SK-N-SH treated with all-trans-retinoic acid at 6 μM for 48 hours (cell line): Measurements from ENCODE around the gene FARS2.

Experiments used
- ATAC-seq: fragments of 200-7000 bp; cut with Tn5 transposase; 3 replicates; pipeline ENCODE4 v1.9.1; 2020; ENCODE audit warnings: mild to moderate bottlenecking, moderate library complexity
- ARNTL ChIP-seq: fragments of 450-650 bp; formaldehyde crosslinking; IDR thresholded peaks from 2 replicates; pipeline ENCODE4 v1.5.0; 2020; ENCODE audit warnings: low read depth, mild to moderate bottlenecking, moderate library complexity, borderline replicate concordance
- BACH2 ChIP-seq: fragments of 250-450 bp; sonication (Bioruptor Pico); IDR thresholded peaks from 2 replicates; pipeline ENCODE4 v1.9.0; 2021; ENCODE audit warnings: mild to moderate bottlenecking, borderline replicate concordance
- CREB5 ChIP-seq: fragments of 250-450 bp; sonication (Bioruptor Pico); IDR thresholded peaks from 2 replicates; pipeline ENCODE4 v1.5.1; 2020; ENCODE audit warnings: low read depth, mild to moderate bottlenecking, moderate library complexity
- CSDC2 ChIP-seq: fragments of 250-450 bp; sonication (Bioruptor Pico); IDR thresholded peaks from 2 replicates; pipeline ENCODE4 v1.5.0; 2020; ENCODE audit warnings: mild to moderate bottlenecking, moderate library complexity
- CSRNP3 ChIP-seq: fragments of 250-450 bp; sonication (Bioruptor Pico); IDR thresholded peaks from 2 replicates; pipeline ENCODE4 v1.5.1; 2021; ENCODE audit warnings: mild to moderate bottlenecking, moderate library complexity
- ESRRG ChIP-seq: fragments of 250-450 bp; sonication (Bioruptor Pico); IDR thresholded peaks from 2 replicates; pipeline ENCODE4 v1.6.1; 2021; ENCODE audit warnings: mild to moderate bottlenecking
- GLIS3 ChIP-seq: fragments of 250-450 bp; sonication (Bioruptor Pico); IDR thresholded peaks from 2 replicates; pipeline ENCODE4 v1.5.0; 2020; ENCODE audit warnings: mild to moderate bottlenecking, moderate library complexity
- ISL1 ChIP-seq: fragments of 250-450 bp; sonication (Bioruptor Pico); IDR thresholded peaks from 2 replicates; pipeline ENCODE4 v2.1.2; 2022; ENCODE audit warnings: mild to moderate bottlenecking, moderate library complexity
- OSR1 ChIP-seq: fragments of 250-450 bp; sonication (Bioruptor Pico); IDR thresholded peaks from 2 replicates; pipeline ENCODE4 v1.8.0; 2022; ENCODE audit warnings: moderate library complexity, mild to moderate bottlenecking, inconsistent platforms
- PATZ1 ChIP-seq: fragments of 250-450 bp; sonication (Bioruptor Pico); IDR thresholded peaks from 2 replicates; pipeline ENCODE4 v1.8.0; 2020; ENCODE audit warnings: mild to moderate bottlenecking, moderate library complexity, borderline replicate concordance
- PPARA ChIP-seq: fragments of 250-450 bp; sonication (Bioruptor Pico); IDR thresholded peaks from 2 replicates; pipeline ENCODE4 v1.5.0; 2020; ENCODE audit warnings: mild to moderate bottlenecking, borderline replicate concordance
- RARB ChIP-seq: fragments of 250-450 bp; sonication (Bioruptor Pico); IDR thresholded peaks from 2 replicates; pipeline ENCODE4 v1.8.0; 2021; ENCODE audit warnings: mild to moderate bottlenecking, moderate library complexity
- SNAI2 ChIP-seq: fragments of 250-450 bp; sonication (Bioruptor Pico); IDR thresholded peaks from 2 replicates; pipeline ENCODE4 v1.5.0; 2020; ENCODE audit warnings: mild to moderate bottlenecking, moderate library complexity
- TOX ChIP-seq: fragments of 250-450 bp; sonication (Bioruptor Pico); IDR thresholded peaks from 2 replicates; pipeline ENCODE4 v1.8.0; 2021; ENCODE audit warnings: mild to moderate bottlenecking, moderate library complexity, borderline replicate concordance
- TSHZ2 ChIP-seq: fragments of 250-450 bp; sonication (Bioruptor Pico); IDR thresholded peaks from 2 replicates; pipeline ENCODE4 v1.5.0; 2020; ENCODE audit warnings: mild to moderate bottlenecking, moderate library complexity
- ZC3H10 ChIP-seq: fragments of 250-450 bp; sonication (Bioruptor Pico); IDR thresholded peaks from 2 replicates; pipeline ENCODE4 v1.5.1; 2021; ENCODE audit warnings: mild to moderate bottlenecking, moderate library complexity
- ZFP3 ChIP-seq: fragments of 250-450 bp; sonication (Bioruptor Pico); IDR thresholded peaks from 2 replicates; pipeline ENCODE4 v1.5.0; 2020; ENCODE audit warnings: mild to moderate bottlenecking, moderate library complexity
- ZFP30 ChIP-seq: fragments of 450-650 bp; formaldehyde crosslinking; IDR thresholded peaks from 2 replicates; pipeline ENCODE4 v1.5.0; 2022; ENCODE audit warnings: mild to moderate bottlenecking, moderate library complexity
- ZNF565 ChIP-seq: fragments of 450-650 bp; formaldehyde crosslinking; conservative IDR thresholded peaks from 2 replicates; pipeline ENCODE4 v1.5.0; 2020; ENCODE audit warnings: low read depth, mild to moderate bottlenecking, moderate library complexity
- ZNF70 ChIP-seq: fragments of 450-650 bp; formaldehyde crosslinking; IDR thresholded peaks from 2 replicates; pipeline ENCODE4 v1.5.0; 2020; ENCODE audit warnings: mild to moderate bottlenecking, moderate library complexity
- ZNF8 ChIP-seq: fragments of 450-650 bp; formaldehyde crosslinking; IDR thresholded peaks from 2 replicates; pipeline ENCODE4 v1.5.0; 2020; ENCODE audit warnings: mild to moderate bottlenecking, moderate library complexity

Gene FARS2

GRCh38 chr6:5433324-5433723 lies 172.0 kb downstream of the FARS2 start:
- no peak for TF ChIP-seq BACH2 (CRISPR knock-in tag)
- TF ChIP-seq SNAI2 (CRISPR knock-in tag) = no peak
- no peak for TF ChIP-seq CSDC2 (CRISPR knock-in tag)
- TF ChIP-seq ZNF70 = no peak
- no peak for TF ChIP-seq TSHZ2 (CRISPR knock-in tag)
- TF ChIP-seq ZFP30 (CRISPR knock-in tag) = no peak
- TF ChIP-seq ISL1 (CRISPR knock-in tag) = no peak
- no peak for TF ChIP-seq PATZ1 (CRISPR knock-in tag)
- no peak for TF ChIP-seq ZNF8 (CRISPR knock-in tag)
- TF ChIP-seq ZFP3 (CRISPR knock-in tag) = no peak
- no peak for TF ChIP-seq GLIS3 (CRISPR knock-in tag)
- no peak for TF ChIP-seq ZC3H10
- no peak for TF ChIP-seq PPARA (CRISPR knock-in tag)
- TF ChIP-seq ARNTL (CRISPR knock-in tag) = no peak
- no peak for TF ChIP-seq TOX (CRISPR knock-in tag)
- TF ChIP-seq RARB (CRISPR knock-in tag) = no peak
- no peak for TF ChIP-seq ZNF565
- no peak for TF ChIP-seq CSRNP3
- no peak for TF ChIP-seq ESRRG (CRISPR knock-in tag)
- no peak for TF ChIP-seq CREB5 (CRISPR knock-in tag)
- ATAC-seq = no peak

GRCh38 chr6:5435449-5435848 lies 174.1 kb downstream of the FARS2 start:
- no peak for TF ChIP-seq SNAI2 (CRISPR knock-in tag)
- TF ChIP-seq ZNF70 = no peak
- TF ChIP-seq ARNTL (CRISPR knock-in tag) = no peak
- no peak for TF ChIP-seq ESRRG (CRISPR knock-in tag)
- TF ChIP-seq ZC3H10 = no peak
- TF ChIP-seq PATZ1 (CRISPR knock-in tag) = no peak
- no peak for TF ChIP-seq TSHZ2 (CRISPR knock-in tag)
- TF ChIP-seq PPARA (CRISPR knock-in tag) = no peak
- no peak for TF ChIP-seq GLIS3 (CRISPR knock-in tag)
- TF ChIP-seq BACH2 (CRISPR knock-in tag) = no peak
- TF ChIP-seq ZFP30 (CRISPR knock-in tag) = no peak
- no peak for TF ChIP-seq RARB (CRISPR knock-in tag)
- no peak for TF ChIP-seq ISL1 (CRISPR knock-in tag)
- no peak for TF ChIP-seq CSDC2 (CRISPR knock-in tag)
- no peak for TF ChIP-seq ZFP3 (CRISPR knock-in tag)
- TF ChIP-seq CREB5 (CRISPR knock-in tag) = no peak
- TF ChIP-seq OSR1 (CRISPR knock-in tag) = no peak
- TF ChIP-seq ZNF8 (CRISPR knock-in tag) = no peak
- TF ChIP-seq, all 23 proteins: peak for 0
- peak; percentile 83 for ATAC-seq
